Tibial nerve (tissue), 4 donors: ENCODE results near the gene SEMA4C. TPM values are rescaled to one million over a fixed set of nuclear protein-coding genes. Genes with fewer than 3 reads are reported as not detected.
A peak's percentile ranks its signal among the peaks of the same experiment; 100 is the strongest.

ENCODE experiments used
- DNase-seq, 2 donors: peaks; one replicate each; pipeline ENCODE4 v3.0.0-alpha.2; 2019; ENCODE audit warnings: low spot score in 2 of 2
- H3K27ac ChIP-seq, 4 donors: fragments of 200-600 bp; sonication (generic) in 3 of 4; one replicate each; pipeline ENCODE4 v1.5.1; 2017 to 2019; ENCODE audit warnings: mild to moderate bottlenecking in 1 of 4
- H3K27me3 ChIP-seq, 2 donors: fragments of 200-600 bp; sonication (generic) in 1 of 2; one replicate each; pipeline versions ENCODE4 v1.5.1 to v1.6.0; 2017 to 2019
- H3K36me3 ChIP-seq, 3 donors: fragments of 200-600 bp; sonication (generic); one replicate each; pipeline ENCODE4 v1.5.1; 2018 to 2019
- H3K4me1 ChIP-seq, 4 donors: fragments of 200-600 bp; sonication (generic) in 3 of 4; one replicate each; pipeline ENCODE4 v1.5.1; 2017 to 2019
- H3K4me3 ChIP-seq, 4 donors: fragments of 200-600 bp; sonication (generic) in 3 of 4; one replicate each; pipeline ENCODE4 v1.5.1; 2017 to 2019; ENCODE audit warnings: mild to moderate bottlenecking in 1 of 4, moderate library complexity in 1 of 4
- H3K9me3 ChIP-seq, 4 donors: fragments of 200-600 bp; sonication (generic) in 3 of 4; one replicate each; pipeline ENCODE4 v1.5.1; 2017 to 2019
- EP300 ChIP-seq, 2 donors: sonication (generic); formaldehyde crosslinking; IDR thresholded peaks; one replicate each; pipeline ENCODE4 v1.6.1; 2017; ENCODE audit warnings: antibody characterized with exemption in 2 of 2, mild to moderate bottlenecking in 1 of 2
- POLR2A ChIP-seq, 2 donors: fragments of 450-650 bp; IDR thresholded peaks; one replicate each; pipeline ENCODE4 v1.6.1; 2017; ENCODE audit warnings: antibody characterized with exemption in 2 of 2, mild to moderate bottlenecking in 2 of 2, moderate library complexity in 2 of 2
- WGBS, 2 donors: methylation state at CpG; one replicate each; pipeline ENCODE4 v1.1.5; 2018; 5-methylcytosine and 5-hydroxymethylcytosine counted together
- total RNA-seq, 4 donors: library from RNA; depleted of rRNA; stranded (reverse); fragments of >200 nt; gene quantifications; one replicate each; pipeline ENCODE4 v1.1.0, GENCODE V29; 2016
- TF ChIP-seq, protein P1 (sequence below), 5 experiments: fragments of 200-600 bp in 3 of 5; fragments of 450-650 bp in 2 of 5; sonication (generic) in 3 of 5; IDR thresholded peaks; one replicate each; pipeline ENCODE4 v1.5.1; 2016 to 2019; ENCODE audit warnings: antibody characterized with exemption in 5 of 5, mild to moderate bottlenecking in 3 of 5, moderate library complexity in 2 of 5

The SEMA4C gene
- total RNA-seq, 4 donors from 2014 or later, result 120 to 181 (median 147) TPM

DNA sequence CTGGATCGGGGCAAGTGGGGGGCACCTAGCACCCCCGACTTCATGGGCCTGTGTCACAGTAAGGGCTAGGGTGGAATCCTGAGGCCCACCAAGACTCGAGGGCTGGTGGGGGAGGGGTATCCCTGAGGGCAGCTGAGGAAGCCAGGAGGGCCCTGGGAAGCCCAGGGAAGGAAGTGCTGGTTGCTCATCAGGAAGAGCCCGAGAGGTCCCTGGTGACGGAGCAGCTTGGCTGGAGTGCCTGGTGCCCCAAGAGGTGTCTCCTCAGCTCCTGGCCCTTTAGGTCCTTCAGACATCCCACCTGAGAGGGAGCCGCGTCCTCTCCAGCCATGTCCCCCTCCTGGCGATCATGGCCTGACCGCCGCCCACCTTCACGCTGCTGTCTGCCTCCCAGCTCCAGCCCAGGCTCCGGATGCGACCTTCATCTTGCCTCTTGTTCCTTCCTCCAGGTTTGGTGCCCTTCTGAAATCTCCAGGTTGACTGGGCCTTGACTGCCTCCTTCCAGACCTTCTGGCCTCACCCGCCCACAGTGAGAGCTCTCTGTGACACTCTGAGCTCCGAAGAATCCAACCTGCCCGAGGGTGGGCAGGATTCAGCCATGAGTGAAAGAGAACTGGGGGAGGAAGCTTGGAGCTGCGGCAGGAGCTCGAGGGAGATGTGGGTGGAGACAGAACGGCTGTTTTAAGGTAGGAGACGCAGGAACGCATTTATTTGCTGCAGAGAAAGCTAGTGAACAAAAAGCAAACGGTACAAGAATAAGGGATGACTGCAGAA is 42.7 kb upstream of the SEMA4C start:
- H3K36me3 ChIP-seq, result no peaks in the 10 kb centered on the region
- H3K27ac ChIP-seq, result peak overlapping the region in 2 of 4 donors; percentile 47 to 64
- 68 to 71% methylated on average over 21 of the region's 22 CpGs for WGBS, 2 donors
- DNase-seq, result no peak
- TF ChIP-seq EP300 (IDR thresholded peaks at IDR 0.05) (no peak), POLR2A (IDR thresholded peaks at IDR 0.05) (no peak)
- TF ChIP-seq, protein P1, sequence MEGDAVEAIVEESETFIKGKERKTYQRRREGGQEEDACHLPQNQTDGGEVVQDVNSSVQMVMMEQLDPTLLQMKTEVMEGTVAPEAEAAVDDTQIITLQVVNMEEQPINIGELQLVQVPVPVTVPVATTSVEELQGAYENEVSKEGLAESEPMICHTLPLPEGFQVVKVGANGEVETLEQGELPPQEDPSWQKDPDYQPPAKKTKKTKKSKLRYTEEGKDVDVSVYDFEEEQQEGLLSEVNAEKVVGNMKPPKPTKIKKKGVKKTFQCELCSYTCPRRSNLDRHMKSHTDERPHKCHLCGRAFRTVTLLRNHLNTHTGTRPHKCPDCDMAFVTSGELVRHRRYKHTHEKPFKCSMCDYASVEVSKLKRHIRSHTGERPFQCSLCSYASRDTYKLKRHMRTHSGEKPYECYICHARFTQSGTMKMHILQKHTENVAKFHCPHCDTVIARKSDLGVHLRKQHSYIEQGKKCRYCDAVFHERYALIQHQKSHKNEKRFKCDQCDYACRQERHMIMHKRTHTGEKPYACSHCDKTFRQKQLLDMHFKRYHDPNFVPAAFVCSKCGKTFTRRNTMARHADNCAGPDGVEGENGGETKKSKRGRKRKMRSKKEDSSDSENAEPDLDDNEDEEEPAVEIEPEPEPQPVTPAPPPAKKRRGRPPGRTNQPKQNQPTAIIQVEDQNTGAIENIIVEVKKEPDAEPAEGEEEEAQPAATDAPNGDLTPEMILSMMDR (IDR thresholded peaks at IDR 0.05), result no peak
- H3K4me3 ChIP-seq, result no peak overlapping the region
- no peaks in the 10 kb centered on the region for H3K9me3 ChIP-seq
- H3K27me3 ChIP-seq, result no peaks in the 10 kb centered on the region
- H3K4me1 ChIP-seq, result peaks cover 0 to 43% (median 17%) of the 10 kb centered on the region in 4 donors

DNA sequence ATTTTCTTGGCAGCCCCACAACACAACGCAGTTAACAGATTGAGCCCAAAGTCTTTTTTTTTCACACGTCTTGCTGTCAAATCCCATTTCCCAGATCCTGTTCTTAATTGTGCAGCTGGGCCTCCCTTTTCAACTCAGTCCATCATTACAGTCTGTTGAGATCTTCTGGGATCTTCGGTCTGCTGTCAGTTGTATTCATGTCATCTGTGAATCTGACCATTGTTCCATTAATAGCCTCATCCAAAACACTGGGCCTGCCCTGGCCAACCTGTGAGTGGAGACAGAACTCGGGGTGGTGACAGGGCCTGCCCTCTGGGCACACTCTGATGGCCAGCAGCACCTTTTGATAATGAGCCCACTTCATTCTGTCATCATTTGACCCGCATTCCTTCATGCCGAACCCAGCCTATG is 39.7 kb upstream of the SEMA4C start:
- H3K36me3 ChIP-seq, result no peaks in the 10 kb centered on the region
- H3K9me3 ChIP-seq, result no peaks in the 10 kb centered on the region
- no peak for DNase-seq
- 54 to 60% methylated on average over 6 of the region's 6 CpGs for WGBS, 2 donors
- H3K4me1 ChIP-seq, result peaks cover 0 to 54% (median 31%) of the 10 kb centered on the region in 4 donors
- TF ChIP-seq EP300 (IDR thresholded peaks at IDR 0.05) (no peak), POLR2A (IDR thresholded peaks at IDR 0.05) (no peak)
- TF ChIP-seq, protein P1 (IDR thresholded peaks at IDR 0.05), result no peak
- H3K27me3 ChIP-seq, result no peaks in the 10 kb centered on the region
- H3K4me3 ChIP-seq, result no peak overlapping the region
- peak overlapping the region in 2 of 4 donors; percentile 46 to 87 for H3K27ac ChIP-seq

DNA sequence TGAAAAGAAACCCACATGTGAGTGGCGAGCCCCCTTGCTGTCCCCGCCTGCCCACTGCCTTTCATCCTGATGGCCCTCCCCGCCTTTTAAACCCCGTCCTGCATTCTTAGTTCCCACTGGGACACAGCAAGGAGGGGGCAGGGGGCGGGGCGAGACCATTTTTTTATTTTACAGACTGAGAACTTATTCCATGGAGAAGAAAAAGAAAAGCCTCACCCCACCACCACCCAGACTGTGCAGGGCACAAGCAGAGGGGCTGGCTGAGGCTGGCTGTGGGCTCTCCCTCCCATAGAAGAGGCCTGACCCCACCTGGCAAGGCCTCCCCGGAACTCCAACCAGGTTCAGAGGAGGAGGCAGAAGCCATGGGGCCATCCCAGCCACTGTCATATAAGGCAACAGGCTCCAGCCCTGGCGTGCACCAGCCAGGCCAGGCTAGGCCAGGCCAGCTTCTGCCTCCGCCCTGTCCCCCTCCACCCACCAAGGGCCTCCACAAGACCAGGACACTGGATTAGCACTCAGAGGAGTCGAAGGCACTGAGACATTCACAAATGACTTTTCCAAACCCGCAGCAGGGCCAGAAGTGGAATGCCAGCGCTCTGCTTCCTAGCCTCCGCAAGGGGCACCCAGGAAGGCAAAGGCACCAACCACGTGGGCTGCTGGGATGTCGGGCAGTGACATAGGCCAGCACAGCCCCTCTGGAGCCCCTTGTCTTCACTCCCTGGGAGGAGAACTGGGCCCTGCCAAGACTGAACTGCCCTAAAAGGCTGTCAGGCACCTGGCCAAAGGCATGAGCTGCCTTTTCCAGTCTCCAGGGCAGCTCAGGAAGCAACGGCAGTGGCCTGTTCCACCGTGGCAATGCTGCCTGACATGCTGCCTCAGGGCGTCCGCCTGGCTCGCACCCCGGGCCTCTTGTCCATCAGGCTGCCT is 37.5 kb upstream of the SEMA4C start:
- Histone ChIP-seq H3K4me1 (peaks cover 0 to 42% (median 25%) of the 10 kb centered on the region in 4 donors), H3K27me3 (no peaks in the 10 kb centered on the region), H3K27ac (peak overlapping the region; percentile 87 to 97 (median 90)), H3K4me3 (peak overlapping the region; percentile 22 to 43 (median 26)), H3K9me3 (no peaks in the 10 kb centered on the region), H3K36me3 (no peaks in the 10 kb centered on the region)
- DNase-seq, result peak; percentile 78 to 79
- TF ChIP-seq POLR2A (IDR thresholded peaks at IDR 0.05) (peak; percentile 48 to 57), EP300 (IDR thresholded peaks at IDR 0.05) (peak; percentile 63 to 96)
- TF ChIP-seq, protein P1 (IDR thresholded peaks at IDR 0.05), result peak in 3 of 5 experiments; percentile 12 to 53 (median 49)
- 29 to 30% methylated on average over 18 to 19 of the region's 21 CpGs for WGBS, 2 donors

DNA sequence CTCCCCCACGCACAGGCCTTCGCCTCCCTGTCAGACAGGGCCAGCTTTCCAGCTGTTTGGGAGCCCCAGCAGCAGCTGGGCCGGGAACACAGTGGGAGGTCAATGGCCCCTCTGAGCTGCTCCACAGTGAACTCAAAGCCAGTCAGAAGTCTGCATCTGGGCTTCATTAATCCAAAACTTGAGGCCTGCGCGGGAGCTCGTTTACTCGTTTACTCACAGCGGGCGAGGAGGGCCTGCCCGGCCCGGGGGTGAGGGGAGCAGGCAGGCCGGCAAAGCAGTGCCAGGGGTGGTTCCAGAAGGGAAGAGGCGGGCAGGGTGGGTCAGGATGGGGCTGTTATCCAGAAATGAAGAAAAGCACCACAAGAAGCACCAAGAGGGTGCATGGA is 36.8 kb upstream of the SEMA4C start:
- TF ChIP-seq, protein P1 (IDR thresholded peaks at IDR 0.05), result no peak
- TF ChIP-seq POLR2A (IDR thresholded peaks at IDR 0.05), result no peak

More for the DNA sequence above, 36.8 kb upstream of the SEMA4C start:
- Histone ChIP-seq H3K36me3 (no peaks in the 10 kb centered on the region), H3K4me1 (peaks cover 0 to 42% (median 25%) of the 10 kb centered on the region in 4 donors), H3K27me3 (no peaks in the 10 kb centered on the region), H3K9me3 (no peaks in the 10 kb centered on the region), H3K4me3 (peak overlapping the region; percentile 22 to 43 (median 26)), H3K27ac (peak overlapping the region; percentile 87 to 97 (median 90))
- peak; percentile 40 to 48 for DNase-seq
- 9 to 14% methylated on average over 8 to 13 of the region's 13 CpGs for WGBS, 2 donors
